Measurements from ENCODE around the gene ETNPPL. TPM values are rescaled to one million over a fixed set of nuclear protein-coding genes. Genes with fewer than 3 reads are reported as not detected.

ETNPPL gene
- total and polyA plus RNA-seq, 4 donors: 0.08 TPM; not detected in 3

- ATAC-seq (ENCODE audit: insufficient read depth, low FRiP score) (no peak), DNase-seq (no peak)
- TF ChIP-seq CTCF (IDR thresholded peaks at IDR 0.05; ENCODE audit: control extremely low read depth, extremely low read depth): no peak
- Histone ChIP-seq H3K4me3 (no peak overlapping the region), H3K27me3 (ENCODE audit: control insufficient read depth in 3 of 3, insufficient read depth in 3 of 3, low read length in 2 of 3) (peaks cover 0 to 27% (median 25%) of the 10 kb centered on the region in 3 donors), H3K9me3 (ENCODE audit: control insufficient read depth in 4 of 4, insufficient read depth in 3 of 4, low read length in 3 of 4) (no peaks in the 10 kb centered on the region), H3K36me3 (ENCODE audit: control insufficient read depth in 4 of 4, insufficient read depth in 4 of 4, low read length in 4 of 4) (no peaks in the 10 kb centered on the region), H3K4me1 (ENCODE audit: control insufficient read depth in 5 of 5, insufficient read depth in 5 of 5, low read length in 5 of 5) (peaks cover 0 to 14% (median 5%) of the 10 kb centered on the region in 5 donors), H3K9ac (ENCODE audit: insufficient read depth in 1 of 2, low read length in 2 of 2) (no peak overlapping the region), H3K27ac (ENCODE audit: low read depth in 1 of 2, low read length in 1 of 2) (no peak overlapping the region)
- 89 to 93% methylated on average over 9 of the region's 9 CpGs for WGBS, 2 donors
Measured at GRCh38 chr4:108758498-108758897, 4.4 kb downstream of the ETNPPL start.

- no peak for TF ChIP-seq CTCF (IDR thresholded peaks at IDR 0.05; ENCODE audit: control extremely low read depth, extremely low read depth)
- Histone ChIP-seq H3K4me1 (ENCODE audit: control insufficient read depth in 5 of 5, insufficient read depth in 5 of 5, low read length in 5 of 5) (no peaks in the 10 kb centered on the region), H3K9me3 (ENCODE audit: control insufficient read depth in 4 of 4, insufficient read depth in 3 of 4, low read length in 3 of 4) (no peaks in the 10 kb centered on the region), H3K27me3 (ENCODE audit: control insufficient read depth in 3 of 3, insufficient read depth in 3 of 3, low read length in 2 of 3) (peaks cover 0 to 2% (median 0%) of the 10 kb centered on the region in 3 donors), H3K27ac (ENCODE audit: low read depth in 1 of 2, low read length in 1 of 2) (no peak overlapping the region), H3K36me3 (ENCODE audit: control insufficient read depth in 4 of 4, insufficient read depth in 4 of 4, low read length in 4 of 4) (no peaks in the 10 kb centered on the region), H3K4me3 (no peak overlapping the region), H3K9ac (ENCODE audit: insufficient read depth in 1 of 2, low read length in 2 of 2) (no peak overlapping the region)
- DNase-seq: no peak
- no peak for ATAC-seq (ENCODE audit: insufficient read depth, low FRiP score)
Measured at GRCh38 chr4:108754327-108754726, 8.5 kb downstream of the ETNPPL start.

- DNase-seq (no peak), ATAC-seq (ENCODE audit: insufficient read depth, low FRiP score) (no peak)
- Histone ChIP-seq H3K9me3 (ENCODE audit: control insufficient read depth in 4 of 4, insufficient read depth in 3 of 4, low read length in 3 of 4) (no peaks in the 10 kb centered on the region), H3K27ac (ENCODE audit: low read depth in 1 of 2, low read length in 1 of 2) (no peak overlapping the region), H3K4me1 (ENCODE audit: control insufficient read depth in 5 of 5, insufficient read depth in 5 of 5, low read length in 5 of 5) (no peaks in the 10 kb centered on the region), H3K9ac (ENCODE audit: insufficient read depth in 1 of 2, low read length in 2 of 2) (no peak overlapping the region), H3K36me3 (ENCODE audit: control insufficient read depth in 4 of 4, insufficient read depth in 4 of 4, low read length in 4 of 4) (no peaks in the 10 kb centered on the region), H3K4me3 (no peak overlapping the region), H3K27me3 (ENCODE audit: control insufficient read depth in 3 of 3, insufficient read depth in 3 of 3, low read length in 2 of 3) (peaks cover 0 to 2% (median 0%) of the 10 kb centered on the region in 3 donors)
- 50 to 65% methylated on average over 3 of the region's 3 CpGs for WGBS, 2 donors
- no peak for TF ChIP-seq CTCF (IDR thresholded peaks at IDR 0.05; ENCODE audit: control extremely low read depth, extremely low read depth)
Measured at GRCh38 chr4:108751321-108751720, 11.5 kb downstream of the ETNPPL start.

GRCh38 chr4:108749119-108749518 lies 13.7 kb downstream of the ETNPPL start:
- WGBS, 2 donors: 88 to 93% methylated on average over 8 of the region's 8 CpGs
- no peaks in the 10 kb centered on the region for H3K4me1 ChIP-seq (ENCODE audit: control insufficient read depth in 5 of 5, insufficient read depth in 5 of 5, low read length in 5 of 5)
- no peaks in the 10 kb centered on the region for H3K36me3 ChIP-seq (ENCODE audit: control insufficient read depth in 4 of 4, insufficient read depth in 4 of 4, low read length in 4 of 4)
- TF ChIP-seq CTCF (IDR thresholded peaks at IDR 0.05; ENCODE audit: control extremely low read depth, extremely low read depth): no peak
- H3K9ac ChIP-seq (ENCODE audit: insufficient read depth in 1 of 2, low read length in 2 of 2): no peak overlapping the region
- no peak overlapping the region for H3K4me3 ChIP-seq
- no peaks in the 10 kb centered on the region for H3K9me3 ChIP-seq (ENCODE audit: control insufficient read depth in 4 of 4, insufficient read depth in 3 of 4, low read length in 3 of 4)
- peaks cover 0 to 2% (median 0%) of the 10 kb centered on the region in 3 donors for H3K27me3 ChIP-seq (ENCODE audit: control insufficient read depth in 3 of 3, insufficient read depth in 3 of 3, low read length in 2 of 3)
- no peak for ATAC-seq (ENCODE audit: insufficient read depth, low FRiP score)
- no peak for DNase-seq
- H3K27ac ChIP-seq (ENCODE audit: low read depth in 1 of 2, low read length in 1 of 2): no peak overlapping the region
